ENCODE measurements around the gene MINPP1. TPM values are rescaled to one million over a fixed set of nuclear protein-coding genes. Genes with fewer than 3 reads are reported as not detected.

The MINPP1 gene
- total RNA-seq, 3 donors from 2014 or later (not counting 1 experiment from before 2014, with no cell fraction given), result 3.6 to 5.8 (median 5.4) TPM

DNA sequence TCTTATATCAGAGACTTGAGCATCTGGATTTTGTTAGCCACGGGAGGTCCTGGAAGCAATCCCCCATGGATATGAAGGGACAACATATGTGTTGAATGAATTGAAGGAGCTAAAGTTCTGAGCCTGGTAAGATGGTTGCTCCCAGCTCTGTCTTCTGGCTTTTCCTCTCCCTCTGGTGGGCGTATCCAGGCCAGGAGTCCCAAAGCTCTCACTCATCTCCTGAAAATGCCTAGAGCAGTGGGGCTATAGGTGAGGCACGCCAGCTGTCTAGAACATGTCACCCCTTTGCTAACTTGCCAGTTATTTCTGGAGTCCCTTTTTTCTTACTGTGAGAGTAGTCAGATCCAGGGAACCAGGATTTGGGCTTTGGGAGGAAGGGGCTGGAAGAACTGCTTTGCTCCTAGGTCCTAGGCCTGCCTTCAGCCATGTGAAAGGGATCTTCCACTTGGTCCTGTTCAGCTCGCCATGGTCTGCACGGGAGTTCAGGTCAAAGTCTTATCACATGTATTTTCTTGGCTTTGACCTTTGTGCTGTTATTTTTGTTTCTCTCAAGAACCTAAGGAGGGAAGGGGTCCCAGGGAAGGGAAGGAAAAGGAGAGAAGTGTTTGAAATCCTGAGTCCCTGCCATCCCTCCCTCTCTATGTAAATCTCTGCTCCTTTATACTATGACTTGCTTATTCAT, 73.6 kb downstream of the MINPP1 start:
- H3K4me3 ChIP-seq (ENCODE audit: low read length), result no peak overlapping the region
- no peak for ATAC-seq
- no peak overlapping the region for H3K27ac ChIP-seq (ENCODE audit: low read length)
- Mint-ChIP-seq H3K9me3 (no peaks in the 10 kb centered on the region), H3K27ac (no peak overlapping the region), H3K27me3 (ENCODE audit: low read depth in 2 of 2) (peaks cover 14 to 31% of the 10 kb centered on the region in 2 donors), H3K4me1 (no peaks in the 10 kb centered on the region), H3K36me3 (no peaks in the 10 kb centered on the region), H3K4me3 (no peak overlapping the region)
- WGBS (ENCODE audit: insufficient coverage), result 90% methylated on average over 5 of the region's 5 CpGs
- H3K4me1 ChIP-seq (ENCODE audit: control insufficient read depth, insufficient read depth, low read length), result no peaks in the 10 kb centered on the region
- no peaks in the 10 kb centered on the region for H3K9me3 ChIP-seq (ENCODE audit: control insufficient read depth, insufficient read depth, low read length)
- DNase-seq, result no peak
- H3K27me3 ChIP-seq (ENCODE audit: control insufficient read depth, insufficient read depth, low read length), result peaks cover 6% of the 10 kb centered on the region
- H3K36me3 ChIP-seq (ENCODE audit: control insufficient read depth, insufficient read depth, low read length), result no peaks in the 10 kb centered on the region
- intact Hi-C loops (cut with micrococcal nuclease), result no loop called here
- no peak for TF ChIP-seq CTCF (IDR thresholded peaks at IDR 0.05)

DNA sequence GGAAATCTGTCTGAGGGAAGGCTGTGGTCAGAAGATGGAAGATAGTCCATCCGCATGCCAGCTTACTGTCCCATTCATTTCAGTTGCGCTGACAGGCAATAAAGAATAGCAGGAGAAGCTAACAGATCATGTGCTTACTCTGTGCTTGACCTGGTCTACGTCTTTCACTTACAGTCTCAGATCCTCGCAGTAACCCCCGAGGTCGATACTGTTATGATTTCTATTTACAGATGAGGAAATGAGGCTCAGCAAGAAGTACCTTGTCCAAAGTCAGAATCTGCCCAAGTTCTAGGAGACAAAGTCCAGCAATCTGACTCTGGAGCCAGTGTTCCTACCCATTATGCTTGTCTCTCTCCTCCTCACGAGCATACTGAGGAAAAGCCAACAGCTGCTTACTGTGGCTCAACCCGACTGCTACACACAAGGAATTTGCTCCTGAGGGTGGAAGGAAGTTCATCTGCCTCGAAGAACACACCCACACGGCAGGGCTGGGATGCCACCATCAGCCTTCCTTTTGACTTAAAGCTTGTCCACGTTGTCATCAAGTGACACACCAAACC, 74.2 kb downstream of the MINPP1 start:
- ATAC-seq, result no peak
- 67% methylated on average over 10 of the region's 11 CpGs for WGBS (ENCODE audit: insufficient coverage)
- Mint-ChIP-seq H3K27ac (no peak overlapping the region), H3K9me3 (no peaks in the 10 kb centered on the region), H3K4me1 (no peaks in the 10 kb centered on the region), H3K27me3 (ENCODE audit: low read depth in 2 of 2) (peaks cover 13 to 31% of the 10 kb centered on the region in 2 donors), H3K4me3 (no peak overlapping the region), H3K36me3 (no peaks in the 10 kb centered on the region)
- H3K9me3 ChIP-seq (ENCODE audit: control insufficient read depth, insufficient read depth, low read length), result no peaks in the 10 kb centered on the region
- no peak overlapping the region for H3K27ac ChIP-seq (ENCODE audit: low read length)
- H3K36me3 ChIP-seq (ENCODE audit: control insufficient read depth, insufficient read depth, low read length), result no peaks in the 10 kb centered on the region
- intact Hi-C loops (cut with micrococcal nuclease), result no loop called here
- H3K4me3 ChIP-seq (ENCODE audit: low read length), result no peak overlapping the region
- H3K27me3 ChIP-seq (ENCODE audit: control insufficient read depth, insufficient read depth, low read length), result peaks cover 6% of the 10 kb centered on the region
- no peak for DNase-seq
- no peaks in the 10 kb centered on the region for H3K4me1 ChIP-seq (ENCODE audit: control insufficient read depth, insufficient read depth, low read length)
- TF ChIP-seq CTCF (IDR thresholded peaks at IDR 0.05), result no peak

- WGBS (ENCODE audit: insufficient coverage), result 100% methylated on average over 1 of the region's 1 CpG
- intact Hi-C loops (cut with micrococcal nuclease), result no loop called here
- H3K4me3 Mint-ChIP-seq, result no peak overlapping the region
- H3K9me3 Mint-ChIP-seq, result no peaks in the 10 kb centered on the region
- ATAC-seq, result no peak
- Histone ChIP-seq H3K9me3 (ENCODE audit: control insufficient read depth, insufficient read depth, low read length) (no peaks in the 10 kb centered on the region), H3K4me3 (ENCODE audit: low read length) (no peak overlapping the region), H3K4me1 (ENCODE audit: control insufficient read depth, insufficient read depth, low read length) (no peaks in the 10 kb centered on the region), H3K27me3 (ENCODE audit: control insufficient read depth, insufficient read depth, low read length) (peaks cover 6% of the 10 kb centered on the region), H3K27ac (ENCODE audit: low read length) (no peak overlapping the region), H3K36me3 (ENCODE audit: control insufficient read depth, insufficient read depth, low read length) (no peaks in the 10 kb centered on the region)
- H3K4me1 Mint-ChIP-seq, result no peaks in the 10 kb centered on the region
- DNase-seq, result no peak
- no peak for TF ChIP-seq CTCF (IDR thresholded peaks at IDR 0.05)
- H3K27ac Mint-ChIP-seq, result no peak overlapping the region
- H3K27me3 Mint-ChIP-seq (ENCODE audit: low read depth in 2 of 2), result peaks cover 11 to 31% of the 10 kb centered on the region in 2 donors
- H3K36me3 Mint-ChIP-seq, result no peaks in the 10 kb centered on the region
Observed at GRCh38 chr10:87579563-87579962, 74.9 kb downstream of the MINPP1 start.

Data from natural killer cell (primary cell).